Esophagus muscularis mucosa (tissue), 4 donors: ENCODE data around the gene SLC26A6. TPM values are rescaled to one million over a fixed set of nuclear protein-coding genes. Genes with fewer than 3 reads are reported as not detected.
A peak's percentile ranks its signal among the peaks of the same experiment; 100 is the strongest.

Experiments
- DNase-seq: peaks from one replicate; pipeline ENCODE4 v3.0.0-alpha.2; 2017; ENCODE audit errors: extremely low spot score
- H3K27ac ChIP-seq, 4 donors: fragments of 200-600 bp; sonication (generic); replicated peaks in 1 of 4; 1 replicate in 3 of 4; 2 replicates in 1 of 4; pipeline ENCODE4 v1.5.1; 2016 to 2019; ENCODE audit warnings: mild to moderate bottlenecking in 1 of 4
- H3K27me3 ChIP-seq, 4 donors: fragments of 200-600 bp; sonication (generic); one replicate each; pipeline versions ENCODE4 v1.5.1 to v1.6.0; 2016 to 2019
- H3K36me3 ChIP-seq, 4 donors: fragments of 200-600 bp; sonication (generic); one replicate each; pipeline ENCODE4 v1.5.1; 2016 to 2019
- H3K4me1 ChIP-seq, 4 donors: fragments of 200-600 bp; sonication (generic); one replicate each; pipeline ENCODE4 v1.5.1; 2016 to 2019
- H3K4me3 ChIP-seq, 4 donors: fragments of 200-600 bp; sonication (generic); 1 replicate in 2 of 4; 2 replicates in 2 of 4; pipeline ENCODE4 v1.5.1; 2016 to 2019; ENCODE audit warnings: mild to moderate bottlenecking in 4 of 4, moderate library complexity in 1 of 4
- H3K9me3 ChIP-seq, 4 donors: fragments of 200-600 bp; sonication (generic); 1 replicate in 3 of 4; 2 replicates in 1 of 4; pipeline ENCODE4 v1.5.1; 2016 to 2019
- EP300 ChIP-seq: sonication (generic); formaldehyde crosslinking; IDR thresholded peaks from one replicate; pipeline ENCODE4 v1.6.1; 2017; ENCODE audit warnings: antibody characterized with exemption
- POLR2A ChIP-seq: fragments of 450-650 bp; IDR thresholded peaks from one replicate; pipeline ENCODE4 v1.6.1; 2017; ENCODE audit warnings: antibody characterized with exemption, moderate library complexity, mild to moderate bottlenecking, low read depth
- POLR2AphosphoS5 ChIP-seq, 2 donors: sonication (generic); formaldehyde crosslinking; IDR thresholded peaks; one replicate each; pipeline ENCODE4 v1.6.1; 2017; ENCODE audit warnings: antibody characterized with exemption in 2 of 2
- WGBS: methylation state at CpG from one replicate; pipeline ENCODE4 v1.1.5; 2018; 5-methylcytosine and 5-hydroxymethylcytosine counted together
- intact Hi-C: fragments of 100-400 bp; cut with DNase I; formaldehyde crosslinking; loops from one replicate; pipeline ENCODE4 v1.15.1; 2023
- total RNA-seq, 4 donors: library from RNA; depleted of rRNA; stranded (reverse); fragments of >200 nt; gene quantifications; one replicate each; pipeline versions ENCODE4 v1.1.0 to v1.2.1, GENCODE V29; 2016
- TF ChIP-seq, protein P1 (sequence below), 3 experiments: fragments of 200-600 bp in 2 of 3; fragments of 450-650 bp in 1 of 3; sonication (generic) in 2 of 3; IDR thresholded peaks; one replicate each; pipeline ENCODE4 v1.5.1; 2017 to 2019; ENCODE audit warnings: antibody characterized with exemption in 3 of 3, mild to moderate bottlenecking in 2 of 3, moderate library complexity in 1 of 3

The SLC26A6 gene
- total RNA-seq, 4 donors from 2014 or later, result 6.1 to 11.7 (median 8.8) TPM

DNA sequence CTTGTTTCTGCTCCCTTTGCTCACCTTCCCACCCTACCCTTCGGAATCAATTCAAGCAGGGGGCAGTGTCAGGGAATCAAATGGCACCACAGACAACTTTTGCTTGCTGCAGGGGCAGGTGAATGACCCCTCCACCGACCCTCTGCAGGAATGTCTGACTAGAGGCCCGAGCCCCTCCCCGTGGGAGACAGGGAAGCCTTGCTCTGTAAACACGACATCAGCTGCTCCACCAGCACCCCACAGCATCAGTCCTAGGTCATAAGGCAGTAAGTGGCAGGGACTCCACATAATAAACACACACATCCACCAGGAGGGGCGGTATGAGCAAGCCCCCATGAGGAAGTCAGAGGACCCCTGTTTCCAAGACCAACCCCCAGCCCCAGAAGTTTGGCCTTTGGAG is 2.0 kb upstream of the SLC26A6 start:
- intact Hi-C loops, result no loop called here
- H3K36me3 ChIP-seq, result peaks cover 4 to 14% (median 11%) of the 10 kb centered on the region in 4 donors
- H3K9me3 ChIP-seq, result no peaks in the 10 kb centered on the region
- H3K27ac ChIP-seq, result no peak overlapping the region
- no peak overlapping the region for H3K4me3 ChIP-seq
- no peak for DNase-seq
- no peaks in the 10 kb centered on the region for H3K27me3 ChIP-seq
- peaks cover 22 to 30% (median 25%) of the 10 kb centered on the region in 4 donors for H3K4me1 ChIP-seq
- no peak for TF ChIP-seq POLR2A
- TF ChIP-seq, protein P1, sequence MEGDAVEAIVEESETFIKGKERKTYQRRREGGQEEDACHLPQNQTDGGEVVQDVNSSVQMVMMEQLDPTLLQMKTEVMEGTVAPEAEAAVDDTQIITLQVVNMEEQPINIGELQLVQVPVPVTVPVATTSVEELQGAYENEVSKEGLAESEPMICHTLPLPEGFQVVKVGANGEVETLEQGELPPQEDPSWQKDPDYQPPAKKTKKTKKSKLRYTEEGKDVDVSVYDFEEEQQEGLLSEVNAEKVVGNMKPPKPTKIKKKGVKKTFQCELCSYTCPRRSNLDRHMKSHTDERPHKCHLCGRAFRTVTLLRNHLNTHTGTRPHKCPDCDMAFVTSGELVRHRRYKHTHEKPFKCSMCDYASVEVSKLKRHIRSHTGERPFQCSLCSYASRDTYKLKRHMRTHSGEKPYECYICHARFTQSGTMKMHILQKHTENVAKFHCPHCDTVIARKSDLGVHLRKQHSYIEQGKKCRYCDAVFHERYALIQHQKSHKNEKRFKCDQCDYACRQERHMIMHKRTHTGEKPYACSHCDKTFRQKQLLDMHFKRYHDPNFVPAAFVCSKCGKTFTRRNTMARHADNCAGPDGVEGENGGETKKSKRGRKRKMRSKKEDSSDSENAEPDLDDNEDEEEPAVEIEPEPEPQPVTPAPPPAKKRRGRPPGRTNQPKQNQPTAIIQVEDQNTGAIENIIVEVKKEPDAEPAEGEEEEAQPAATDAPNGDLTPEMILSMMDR (IDR thresholded peaks at IDR 0.05), result no peak
- TF ChIP-seq POLR2AphosphoS5 (IDR thresholded peaks at IDR 0.05), result no peak
- no peak for TF ChIP-seq EP300
- 73% methylated on average over 5 of the region's 6 CpGs for WGBS

DNA sequence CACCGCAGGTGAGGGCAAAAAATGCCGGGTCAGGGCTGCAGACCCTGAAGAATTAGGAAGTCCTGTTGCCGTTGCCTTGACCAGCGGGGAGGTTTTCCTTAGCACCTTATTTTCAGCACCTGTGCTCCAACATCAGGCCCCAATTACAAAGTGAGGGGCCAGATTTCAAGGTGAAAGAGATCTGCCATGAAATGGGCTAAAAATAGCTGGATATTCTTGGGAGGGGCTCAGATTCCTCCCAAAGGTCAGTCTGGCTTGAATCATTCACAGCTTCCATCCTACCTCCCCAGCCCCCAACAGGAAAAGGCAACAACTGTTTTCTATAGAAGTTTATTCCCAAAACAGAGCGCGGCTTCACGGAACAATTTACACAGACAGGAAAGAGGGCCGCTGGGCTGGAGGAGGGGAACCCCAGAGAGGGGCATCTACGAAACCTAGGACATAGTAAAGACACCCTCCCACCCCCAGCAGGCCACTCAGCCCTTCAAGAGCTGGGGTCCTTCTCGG is 941 bp upstream of the SLC26A6 start:
- H3K36me3 ChIP-seq, result peaks cover 4 to 24% (median 22%) of the 10 kb centered on the region in 4 donors
- H3K4me1 ChIP-seq, result peaks cover 22 to 30% (median 25%) of the 10 kb centered on the region in 4 donors
- DNase-seq, result no peak
- H3K27ac ChIP-seq, result peak overlapping the region; percentile 76 to 89 (median 86)
- no peaks in the 10 kb centered on the region for H3K27me3 ChIP-seq
- H3K4me3 ChIP-seq, result peak overlapping the region; percentile 80 to 99 (median 90)
- no peak for TF ChIP-seq POLR2AphosphoS5 (IDR thresholded peaks at IDR 0.05)
- TF ChIP-seq EP300, result no peak
- no peak for TF ChIP-seq POLR2A
- TF ChIP-seq, protein P1 (IDR thresholded peaks at IDR 0.05), result no peak
- intact Hi-C loops, result no loop called here
- WGBS, result 41% methylated on average over 10 of the region's 10 CpGs
- no peaks in the 10 kb centered on the region for H3K9me3 ChIP-seq

DNA sequence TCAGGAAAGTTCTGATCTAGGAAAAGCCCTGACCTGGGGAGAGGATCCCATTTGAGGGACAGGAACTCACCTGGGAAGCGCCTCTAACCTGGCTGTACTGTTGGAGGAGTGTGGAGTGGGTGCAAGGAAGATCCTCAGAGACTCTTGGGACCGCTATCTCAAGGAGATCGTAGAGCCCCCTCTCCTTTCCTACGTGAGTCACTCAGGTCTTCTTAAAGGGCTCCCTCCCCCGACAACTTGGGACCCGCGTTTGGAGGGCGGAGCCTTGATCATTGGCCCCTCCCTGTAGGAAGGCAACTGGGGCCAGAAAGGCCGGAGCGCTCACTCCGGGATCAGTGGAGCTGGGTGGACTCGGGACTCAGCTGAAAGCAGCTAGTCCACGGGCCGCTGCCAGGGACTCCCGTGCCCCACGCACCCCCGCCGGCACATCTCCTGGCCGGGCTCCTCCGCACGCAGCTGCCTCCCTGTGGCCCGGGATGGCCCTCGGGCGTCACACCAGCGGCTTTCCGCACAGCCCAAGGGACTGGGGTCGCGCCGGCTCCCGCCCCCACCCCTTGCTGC is 520 bp downstream of the SLC26A6 start:
- Histone ChIP-seq H3K4me3 (peak overlapping the region; percentile 80 to 99 (median 90)), H3K27me3 (no peaks in the 10 kb centered on the region), H3K36me3 (peaks cover 4 to 38% (median 37%) of the 10 kb centered on the region in 4 donors), H3K4me1 (peaks cover 22 to 30% (median 25%) of the 10 kb centered on the region in 4 donors), H3K27ac (peak overlapping the region; percentile 76 to 89 (median 86)), H3K9me3 (no peaks in the 10 kb centered on the region)
- DNase-seq, result no peak
- intact Hi-C loops, result loop anchor here (1.0 kb wide), 1 partner anchor 22 kb away; no protein-coding TSS in a partner anchor
- TF ChIP-seq, protein P1 (IDR thresholded peaks at IDR 0.05), result no peak
- WGBS, result no CpG with 5 or more reads among the region's 30 CpGs

DNA sequence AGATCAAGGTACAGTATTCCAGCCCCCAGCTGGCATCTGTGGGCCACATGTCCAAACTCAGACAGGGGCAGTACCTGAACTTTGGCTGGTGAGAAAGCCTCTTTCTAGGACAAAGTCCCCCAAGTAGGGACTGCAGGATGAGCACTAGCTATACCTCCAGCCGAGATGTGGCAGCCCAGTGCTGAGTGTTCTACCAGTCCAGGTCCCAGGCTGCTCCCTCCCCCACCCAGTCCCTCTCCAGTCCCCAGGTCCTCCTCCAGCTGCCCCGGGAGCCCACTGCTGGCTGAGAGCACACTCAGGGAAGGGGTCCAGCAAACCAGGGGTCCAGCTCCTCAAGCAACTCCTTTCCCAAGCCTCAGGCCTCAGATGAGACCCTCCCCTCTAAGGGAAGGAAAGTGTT is 1.5 kb downstream of the SLC26A6 start:
- Histone ChIP-seq H3K4me1 (peaks cover 22 to 30% (median 25%) of the 10 kb centered on the region in 4 donors), H3K27ac (no peak overlapping the region), H3K36me3 (peaks cover 4 to 46% (median 45%) of the 10 kb centered on the region in 4 donors), H3K4me3 (no peak overlapping the region), H3K27me3 (no peaks in the 10 kb centered on the region), H3K9me3 (no peaks in the 10 kb centered on the region)
- DNase-seq, result no peak
- TF ChIP-seq, protein P1 (IDR thresholded peaks at IDR 0.05), result no peak
- no peak for TF ChIP-seq EP300
- TF ChIP-seq POLR2A, result no peak
- no peak for TF ChIP-seq POLR2AphosphoS5 (IDR thresholded peaks at IDR 0.05)
- WGBS, result 92% methylated on average over 2 of the region's 2 CpGs
- intact Hi-C loops, result no loop called here
